Epithelial cell of esophagus (primary cell): ENCODE measurements around the gene INAFM1.
"Not testable (repeated sequence)": the region's sequence is repeated elsewhere in the genome, so short reads cannot be mapped to it uniquely, and the experiment has no call there.

Experiments
- DNase-seq: peaks from one replicate; pipeline ENCODE4 v3.0.0; 2010; ENCODE audit warnings: low read depth
- H3K4me3 ChIP-seq: 2 replicates; pipeline ENCODE4 v1.5.1; 2011; ENCODE audit warnings: mild to moderate bottlenecking, low read length, control low read depth
- CTCF ChIP-seq: IDR thresholded peaks from 2 replicates; pipeline ENCODE4 v1.5.1; 2011; ENCODE audit warnings: low read depth, mild to moderate bottlenecking, low read length, control low read depth, inconsistent platforms; ENCODE audit not compliant: insufficient read depth; ENCODE audit errors: missing control alignments

Gene INAFM1

DNA sequence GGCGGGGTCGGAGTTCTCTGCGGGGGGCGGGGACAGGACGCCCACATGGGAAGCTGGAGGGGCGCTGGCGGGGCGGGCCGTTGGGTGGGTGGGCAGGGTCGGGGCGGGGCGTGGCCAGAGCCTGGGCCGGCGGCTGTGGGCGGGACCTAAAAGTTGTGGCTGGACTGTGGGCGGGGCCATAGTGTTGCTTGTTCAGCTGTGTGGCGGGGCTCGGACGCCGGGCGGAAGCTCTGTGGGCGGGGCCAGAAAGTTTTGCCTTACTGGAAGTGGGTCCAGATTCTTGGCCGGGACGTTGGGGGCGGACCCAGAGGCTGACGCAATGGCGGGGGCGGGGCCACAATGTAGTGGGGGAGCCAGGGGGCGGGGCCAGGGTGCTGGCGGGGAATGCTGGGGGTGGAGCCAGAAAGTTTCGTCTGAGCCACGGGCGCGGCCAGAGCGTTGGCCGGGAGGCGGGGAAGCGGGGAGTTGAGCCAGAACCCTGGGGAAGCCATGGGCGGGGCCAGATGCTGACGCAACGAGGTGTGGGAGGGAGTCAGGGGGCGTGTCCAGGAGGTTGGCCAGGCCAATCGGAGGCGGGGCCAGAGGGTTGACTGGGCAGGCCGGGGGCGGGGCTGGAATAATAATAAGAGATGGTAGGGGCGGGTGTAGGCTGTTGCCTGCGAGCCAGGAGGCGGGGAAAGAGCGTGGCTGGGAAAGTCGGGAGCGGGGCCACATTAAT, 17.8 kb upstream of the INAFM1 start:
- peak overlapping the region; percentile 73 for H3K4me3 ChIP-seq
- peak; percentile 99 for DNase-seq
- no peak for TF ChIP-seq CTCF

- no peak for DNase-seq
- H3K4me3 ChIP-seq: peak overlapping the region; percentile 63
- no peak for TF ChIP-seq CTCF
Measured at GRCh38 chr19:47257411-47258169, 17.1 kb upstream of the INAFM1 start.

DNA sequence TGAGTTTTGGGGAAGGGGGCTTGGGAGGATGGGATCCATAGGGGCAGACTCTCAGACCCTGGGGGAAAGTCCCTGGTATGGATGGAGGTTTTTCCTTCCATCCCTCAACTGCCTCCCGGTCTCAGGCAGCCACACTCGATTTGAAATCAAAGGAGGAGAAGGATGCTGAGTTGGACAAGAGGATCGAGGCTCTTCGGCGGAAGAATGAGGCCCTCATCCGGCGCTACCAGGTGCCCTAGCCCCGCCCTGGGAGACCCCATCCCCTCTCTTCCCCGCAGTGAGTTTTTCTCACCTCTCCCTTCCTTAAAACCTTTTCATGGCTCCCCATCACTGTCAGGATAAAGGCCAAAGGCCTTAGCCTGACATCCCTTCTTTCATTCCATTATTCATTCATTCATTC, 16.3 kb upstream of the INAFM1 start:
- DNase-seq: no peak
- no peak for TF ChIP-seq CTCF
- H3K4me3 ChIP-seq: no peak overlapping the region

DNA sequence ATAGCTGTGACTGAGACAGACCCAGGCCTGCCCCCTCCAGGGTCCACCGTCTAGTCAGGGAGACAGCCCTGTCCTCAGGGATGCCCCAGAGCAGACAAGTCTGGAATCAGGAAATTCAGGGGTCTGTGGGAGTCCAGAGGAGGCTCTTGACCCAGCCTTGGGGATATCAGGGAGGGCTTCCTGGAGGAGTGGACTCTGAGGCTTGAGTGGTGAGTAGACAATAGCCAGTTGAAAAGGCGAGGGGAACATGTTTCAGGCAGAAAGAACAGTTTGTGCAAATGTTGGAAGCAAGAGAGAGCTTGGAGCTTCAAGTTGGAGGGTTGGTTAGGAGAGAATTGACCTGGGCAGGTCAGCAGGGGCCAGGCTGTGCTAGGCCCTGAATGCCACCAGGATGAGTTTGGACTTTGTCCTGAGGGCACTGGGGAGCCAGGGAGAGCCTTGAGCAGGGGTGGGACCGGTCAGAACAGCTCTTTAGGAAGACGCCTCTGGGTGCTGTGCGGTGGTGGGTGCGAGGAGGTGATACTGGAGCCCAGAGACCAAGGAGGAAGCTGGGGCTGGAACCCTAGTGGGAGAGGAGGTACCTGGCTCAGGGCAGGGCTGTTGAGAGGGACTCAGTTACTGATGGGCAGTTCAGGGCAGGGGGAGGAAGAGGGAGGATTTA, 15.7 kb upstream of the INAFM1 start:
- DNase-seq: no peak
- H3K4me3 ChIP-seq: no peak overlapping the region
- TF ChIP-seq CTCF: no peak

DNA sequence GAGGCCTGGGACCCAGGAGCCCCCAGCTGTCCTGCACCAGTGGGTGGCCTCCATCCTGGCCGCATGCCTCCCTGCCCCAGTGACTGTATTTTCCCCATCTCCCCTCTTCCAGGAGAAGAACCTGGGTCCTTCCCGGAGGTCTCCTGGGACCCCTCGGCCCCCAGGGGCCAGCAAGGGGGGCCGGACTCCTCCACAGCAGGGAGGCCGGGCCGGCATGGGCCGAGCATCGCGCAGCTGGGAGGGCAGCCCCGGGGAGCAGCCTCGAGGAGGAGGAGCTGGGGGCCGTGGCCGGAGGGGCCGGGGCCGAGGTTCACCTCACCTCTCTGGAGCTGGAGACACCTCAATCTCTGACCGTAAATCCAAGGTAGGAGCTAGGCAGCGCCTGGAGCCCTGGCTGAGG, 14.2 kb upstream of the INAFM1 start:
- TF ChIP-seq CTCF: no peak
- DNase-seq: no peak
- H3K4me3 ChIP-seq: no peak overlapping the region

DNA sequence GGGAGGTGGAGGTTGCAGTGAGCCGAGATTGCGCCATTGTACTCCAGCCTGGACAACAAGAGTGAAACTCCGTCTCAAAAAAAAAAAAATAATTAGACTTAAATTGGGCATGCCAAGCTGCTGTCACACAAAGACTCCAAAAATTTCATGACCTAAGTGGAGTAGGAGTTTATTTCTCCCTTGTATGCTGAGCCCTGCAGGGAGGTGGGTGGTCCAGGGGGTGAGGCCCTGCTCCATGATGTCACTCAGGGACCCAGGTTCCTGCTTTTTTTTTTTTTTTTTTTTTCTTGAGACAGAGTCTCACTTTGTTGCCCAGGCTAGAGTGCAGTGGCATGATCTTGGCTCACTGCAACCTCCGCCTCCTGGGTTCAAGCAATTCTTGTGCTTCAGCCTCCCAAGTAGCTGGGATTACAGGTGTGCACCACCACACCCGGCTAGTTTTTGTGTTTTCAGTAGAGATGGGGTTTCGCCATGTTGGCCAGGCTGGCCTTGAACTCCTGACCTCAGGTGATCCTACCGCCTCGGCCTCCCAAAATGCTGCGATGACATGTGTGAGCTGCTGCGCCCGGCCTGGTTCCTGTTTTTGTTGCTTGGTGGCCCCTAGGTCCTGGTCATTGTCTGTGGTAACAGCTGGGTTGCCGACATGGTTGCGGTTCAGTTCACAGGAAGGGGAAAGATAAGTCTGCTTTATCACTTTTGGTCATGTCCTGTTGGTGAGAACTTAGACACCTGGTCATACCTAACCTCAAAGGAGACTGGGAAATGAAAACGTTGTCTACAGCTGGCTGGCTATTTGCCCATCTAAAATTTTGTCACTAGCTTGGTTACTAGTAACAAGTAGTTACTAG, 12.5 kb upstream of the INAFM1 start:
- not testable (repeated sequence) for H3K4me3 ChIP-seq, DNase-seq

DNA sequence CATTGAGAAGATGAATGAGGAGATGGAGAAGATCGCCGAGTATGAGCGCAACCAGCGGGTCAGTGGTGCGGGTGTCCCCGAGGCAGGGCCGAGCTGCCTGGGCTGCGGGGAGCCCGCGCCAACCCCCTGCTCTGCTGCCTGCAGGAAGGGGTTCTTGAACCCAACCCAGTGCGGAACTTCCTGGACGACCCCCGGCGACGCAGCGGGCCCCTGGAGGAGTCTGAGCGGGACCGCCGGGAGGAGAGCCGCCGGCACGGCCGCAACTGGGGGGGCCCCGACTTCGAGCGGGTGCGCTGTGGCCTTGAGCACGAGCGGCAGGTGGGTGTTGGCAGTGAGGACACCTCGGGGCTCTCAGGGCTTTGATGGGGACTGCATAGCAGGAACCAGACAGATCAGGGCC, 10.1 kb upstream of the INAFM1 start:
- TF ChIP-seq CTCF: no peak
- no peak for DNase-seq

More for the DNA sequence above, 10.1 kb upstream of the INAFM1 start:
- no peak overlapping the region for H3K4me3 ChIP-seq
